ENCODE data around the gene SPART. TPM values are rescaled to one million over a fixed set of nuclear protein-coding genes. Genes with fewer than 3 reads are reported as not detected.
A peak's percentile ranks its signal among the peaks of the same experiment; 100 is the strongest.

SPART gene
- total RNA-seq, 1 experiment from 2014 or later, result 0.12 TPM

DNA sequence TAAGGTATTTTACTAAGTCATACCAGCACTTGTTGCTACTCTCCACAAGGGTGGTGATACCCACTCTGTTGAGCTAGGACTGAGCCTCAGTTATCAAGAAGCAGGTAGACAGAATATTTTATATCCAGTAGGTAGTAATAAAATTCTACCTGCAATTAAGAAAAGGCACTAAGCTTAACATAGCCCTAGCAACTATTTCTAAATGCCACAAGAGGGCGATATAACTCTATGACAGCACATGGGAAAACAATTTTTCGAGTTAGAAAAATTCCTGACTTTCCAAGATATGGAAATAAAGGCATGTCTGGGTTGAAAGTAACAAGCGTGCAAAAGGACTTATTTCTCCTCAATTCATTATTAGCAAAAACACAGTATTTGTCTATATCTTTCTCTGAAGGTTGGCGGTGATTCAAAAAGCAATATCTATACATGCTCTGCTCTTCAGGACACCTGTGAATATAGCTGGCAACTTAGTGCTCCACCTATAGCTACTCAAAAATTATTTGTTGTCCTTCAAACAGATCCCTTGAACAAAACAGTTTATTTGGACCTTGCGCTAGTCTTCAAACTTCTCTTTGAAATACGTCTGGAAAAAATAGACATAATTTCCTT lies 63.3 kb downstream of the SPART start:
- POLR2A ChIA-PET, result no interaction called here
- BruUV-seq (replicated peaks), result no TSS peak
- RAD21 ChIA-PET (ENCODE audit: low non-redundant PET in 1 of 2, low total read pairs in 2 of 2, uncharacterized antibody in 2 of 2, unreplicated experiment in 2 of 2), result interaction anchor here in 1 of 2 experiments (0.6 kb wide), 1 partner anchor 761 kb away, joined by 3 read pairs; no protein-coding TSS in a partner anchor
- Histone ChIP-seq H3K4me2 (ENCODE audit: low read length) (no peak overlapping the region), H3K4me1 (ENCODE audit: control insufficient read depth in 1 of 2, insufficient read depth in 2 of 2, low read length in 2 of 2) (no peaks in the 10 kb centered on the region), H3K9ac (ENCODE audit: low read length) (no peak overlapping the region), H3K79me2 (ENCODE audit: insufficient read depth, low read length) (no peaks in the 10 kb centered on the region), H3K4me3 (replicated peaks in 1 of 2; ENCODE audit: low read depth in 1 of 2, low read length in 2 of 2) (no peak overlapping the region), H3K9me2 (ENCODE audit: insufficient read depth) (no peaks in the 10 kb centered on the region), H4K20me1 (ENCODE audit: insufficient read depth) (no peaks in the 10 kb centered on the region), H3K27me3 (ENCODE audit: insufficient read depth, low read length) (no peaks in the 10 kb centered on the region), H3K9me3 (ENCODE audit: control insufficient read depth in 1 of 2, insufficient read depth in 1 of 2, low read depth in 1 of 2, low read length in 2 of 2) (no peaks in the 10 kb centered on the region), H3K36me3 (ENCODE audit: control insufficient read depth in 1 of 2, insufficient read depth in 2 of 2, low read length in 2 of 2) (no peaks in the 10 kb centered on the region), H2AFZ (ENCODE audit: low read depth, low read length, poor library complexity, severe bottlenecking) (no peak overlapping the region), H3K27ac (ENCODE audit: low read depth, low read length) (no peak overlapping the region)
- peak; percentile 42; the same call in 1 of the 2 replicates for ATAC-seq
- intact Hi-C loops (cut with micrococcal nuclease), result loop anchor here (2.0 to 5.0 kb wide), 4 partner anchors 306 to 714 kb away; partner anchors contain the start of gene ALG5
- DNase-seq (ENCODE audit: low read depth, low spot score), result peak; percentile 2
- TF ChIP-seq EZH2phosphoT487 (IDR thresholded peaks at IDR 0.05; ENCODE audit: borderline replicate concordance), result no peak
- no peak for TF ChIP-seq EZH2 (IDR thresholded peaks at IDR 0.05)
- no peak for TF ChIP-seq POLR2A (IDR thresholded peaks at IDR 0.05; ENCODE audit: borderline replicate concordance, extremely low read depth, insufficient read depth, insufficient read length)
- peak; percentile 52 for TF ChIP-seq RAD21 (IDR thresholded peaks at IDR 0.05; ENCODE audit: low read depth)
- TF ChIP-seq EGR1 (IDR thresholded peaks at IDR 0.05; ENCODE audit: low read depth), result no peak
- peak in 2 of 3 experiments; percentile 60 to 71; a peak in 4 of 6 replicates for TF ChIP-seq CTCF (IDR thresholded peaks at IDR 0.05 in 2 of 3, conservative IDR thresholded peaks at IDR 0.05 in 1 of 3; ENCODE audit: borderline replicate concordance in 1 of 3, insufficient read depth in 1 of 3, low read depth in 2 of 3, low read length in 2 of 3)
- no peak for TF ChIP-seq JUND (IDR thresholded peaks at IDR 0.05)
- TF ChIP-seq CBX3 (IDR thresholded peaks at IDR 0.05; ENCODE audit: low read depth), result no peak
- CTCF ChIA-PET, result interaction anchor here (1.0 to 1.3 kb wide), 5 partner anchors 48 to 787 kb away, joined by 3 to 19 read pairs (median 3); no protein-coding TSS in a partner anchor
